Kidney epithelial cell (primary cell): ENCODE data around the gene ZNF77. TPM values are rescaled to one million over a fixed set of nuclear protein-coding genes. Genes with fewer than 3 reads are reported as not detected.

Experiments used
- DNase-seq: peaks from one replicate; pipeline ENCODE4 v3.0.0-alpha.2; 2010; ENCODE audit warnings: low read depth
- H3K27me3 ChIP-seq: 2 replicates; pipeline ENCODE4 v1.6.0; 2011; ENCODE audit warnings: low read length; ENCODE audit not compliant: control insufficient read depth, insufficient read depth
- H3K36me3 ChIP-seq: 2 replicates; pipeline ENCODE4 v1.5.1; 2011; ENCODE audit warnings: low read length; ENCODE audit not compliant: control insufficient read depth, insufficient read depth
- H3K4me3 ChIP-seq: 2 replicates; pipeline ENCODE4 v1.5.1; 2011; ENCODE audit warnings: low read depth, mild to moderate bottlenecking, control low read depth, low read length
- total RNA-seq: library from RNA; depleted of rRNA; stranded (reverse); fragments of >200 nt; gene quantifications from 2 replicates; pipeline ENCODE4 v1.2.3, GENCODE V29; 2015
- TF ChIP-seq, protein P1 (sequence below): IDR thresholded peaks from 2 replicates; pipeline ENCODE4 v1.5.1; 2011; ENCODE audit warnings: mild to moderate bottlenecking, moderate library complexity, low read length, control low read depth, inconsistent platforms; ENCODE audit not compliant: insufficient read depth, poor library complexity, severe bottlenecking

ZNF77 gene
- total RNA-seq, 1 donor from 2014 or later = 3.1 TPM

GRCh38 chr19:2960120-2960519, 15.3 kb upstream of the ZNF77 start:
- TF ChIP-seq, protein P1, sequence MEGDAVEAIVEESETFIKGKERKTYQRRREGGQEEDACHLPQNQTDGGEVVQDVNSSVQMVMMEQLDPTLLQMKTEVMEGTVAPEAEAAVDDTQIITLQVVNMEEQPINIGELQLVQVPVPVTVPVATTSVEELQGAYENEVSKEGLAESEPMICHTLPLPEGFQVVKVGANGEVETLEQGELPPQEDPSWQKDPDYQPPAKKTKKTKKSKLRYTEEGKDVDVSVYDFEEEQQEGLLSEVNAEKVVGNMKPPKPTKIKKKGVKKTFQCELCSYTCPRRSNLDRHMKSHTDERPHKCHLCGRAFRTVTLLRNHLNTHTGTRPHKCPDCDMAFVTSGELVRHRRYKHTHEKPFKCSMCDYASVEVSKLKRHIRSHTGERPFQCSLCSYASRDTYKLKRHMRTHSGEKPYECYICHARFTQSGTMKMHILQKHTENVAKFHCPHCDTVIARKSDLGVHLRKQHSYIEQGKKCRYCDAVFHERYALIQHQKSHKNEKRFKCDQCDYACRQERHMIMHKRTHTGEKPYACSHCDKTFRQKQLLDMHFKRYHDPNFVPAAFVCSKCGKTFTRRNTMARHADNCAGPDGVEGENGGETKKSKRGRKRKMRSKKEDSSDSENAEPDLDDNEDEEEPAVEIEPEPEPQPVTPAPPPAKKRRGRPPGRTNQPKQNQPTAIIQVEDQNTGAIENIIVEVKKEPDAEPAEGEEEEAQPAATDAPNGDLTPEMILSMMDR = no peak
- Histone ChIP-seq H3K4me3 (no peak overlapping the region), H3K27me3 (no peaks in the 10 kb centered on the region), H3K36me3 (no peaks in the 10 kb centered on the region)
- no peak for DNase-seq

DNA sequence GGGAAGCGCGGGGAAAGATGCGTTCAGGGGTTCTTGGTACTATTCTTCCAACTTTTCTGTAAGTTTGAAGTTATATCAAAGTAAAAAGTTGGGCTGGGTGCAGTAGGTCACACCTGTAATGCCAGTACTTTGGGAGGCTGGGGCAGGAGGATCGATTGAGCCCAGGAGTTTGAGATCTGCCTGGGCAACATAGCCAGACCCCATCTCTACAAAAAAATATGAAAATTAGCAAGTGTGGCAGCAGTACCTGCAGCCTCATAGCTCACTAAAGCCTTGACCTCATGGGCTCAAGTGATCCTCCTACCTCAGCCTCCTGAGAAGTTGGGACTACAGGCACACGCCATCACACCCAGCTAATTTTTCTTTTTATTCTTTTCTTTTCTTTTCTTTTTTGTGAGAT, 12.4 kb upstream of the ZNF77 start:
- H3K36me3 ChIP-seq = no peaks in the 10 kb centered on the region
- H3K4me3 ChIP-seq = no peak overlapping the region
- no peak for DNase-seq
- TF ChIP-seq, protein P1 = no peak
- H3K27me3 ChIP-seq = no peaks in the 10 kb centered on the region

DNA sequence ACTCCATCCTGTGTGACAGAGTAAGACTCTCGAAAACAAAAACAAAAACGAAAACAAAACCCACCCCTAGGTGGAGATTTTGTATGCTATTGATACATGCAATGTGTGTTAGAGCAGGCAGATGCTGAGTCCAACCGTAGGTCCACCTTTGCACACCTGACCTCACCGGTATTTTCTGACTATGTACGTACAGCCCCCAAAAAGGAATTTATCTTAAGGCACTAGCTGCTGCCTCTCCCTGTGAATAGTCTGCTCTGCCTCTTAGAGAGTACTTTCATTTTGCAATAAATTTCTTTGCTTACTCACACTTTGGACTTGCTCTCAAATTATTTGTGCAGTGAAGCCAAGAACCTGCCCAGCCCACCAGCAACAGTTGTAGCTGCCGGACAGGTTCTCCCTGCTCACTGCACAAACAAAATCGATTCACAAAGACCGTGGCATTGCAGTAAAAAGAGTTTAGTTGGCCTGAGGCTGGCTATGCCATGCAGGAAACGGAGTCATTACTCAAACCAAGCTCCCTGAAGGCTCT, 8.2 kb upstream of the ZNF77 start:
- Histone ChIP-seq H3K36me3 (no peaks in the 10 kb centered on the region), H3K4me3 (no peak overlapping the region), H3K27me3 (no peaks in the 10 kb centered on the region)
- TF ChIP-seq, protein P1 = no peak
- peak; percentile 31 for DNase-seq

DNA sequence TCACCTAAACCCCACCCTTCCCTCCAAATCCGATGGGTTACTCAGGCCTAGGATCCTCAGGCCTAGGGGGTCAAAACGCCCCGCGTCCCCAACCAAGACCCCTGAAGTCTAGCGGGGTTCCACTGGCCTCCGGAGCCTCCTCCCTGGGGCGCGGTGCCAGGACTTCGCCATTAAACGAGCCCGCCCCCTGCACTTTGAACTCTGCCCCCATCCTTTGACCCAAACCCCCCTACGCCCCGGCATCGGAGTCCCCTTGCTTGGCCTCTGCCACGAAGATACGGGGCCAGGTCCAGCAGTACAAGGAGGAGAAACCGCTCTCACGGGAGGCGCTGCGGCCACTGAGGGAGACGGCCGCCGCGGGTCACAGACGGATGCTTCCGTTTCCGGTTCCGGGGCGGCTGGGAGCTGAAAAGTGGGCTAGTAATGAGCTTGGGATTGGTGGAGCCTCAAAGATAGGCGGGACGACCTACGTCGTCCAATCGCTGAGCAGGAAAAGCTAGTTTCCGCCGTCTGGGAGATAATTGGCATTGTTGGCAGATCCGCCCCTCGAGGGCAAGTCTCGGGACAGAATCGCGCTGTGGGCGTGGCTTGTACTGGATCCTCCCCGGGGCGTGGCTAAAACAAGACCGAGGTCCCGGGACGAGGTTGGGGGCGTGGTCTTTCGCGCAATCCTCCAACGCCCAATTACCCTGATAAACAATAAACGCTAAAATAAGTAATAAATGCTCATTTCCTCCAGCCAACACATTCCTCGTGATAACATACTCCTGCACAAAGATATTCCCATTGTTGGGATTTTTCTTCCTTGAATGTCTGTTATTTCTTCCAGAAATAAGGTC, 5.7 kb upstream of the ZNF77 start:
- H3K27me3 ChIP-seq = no peaks in the 10 kb centered on the region
- peak; percentile 97 for DNase-seq
- peak overlapping the region; percentile 85 for H3K4me3 ChIP-seq
- TF ChIP-seq, protein P1 = no peak
- H3K36me3 ChIP-seq = no peaks in the 10 kb centered on the region

DNA sequence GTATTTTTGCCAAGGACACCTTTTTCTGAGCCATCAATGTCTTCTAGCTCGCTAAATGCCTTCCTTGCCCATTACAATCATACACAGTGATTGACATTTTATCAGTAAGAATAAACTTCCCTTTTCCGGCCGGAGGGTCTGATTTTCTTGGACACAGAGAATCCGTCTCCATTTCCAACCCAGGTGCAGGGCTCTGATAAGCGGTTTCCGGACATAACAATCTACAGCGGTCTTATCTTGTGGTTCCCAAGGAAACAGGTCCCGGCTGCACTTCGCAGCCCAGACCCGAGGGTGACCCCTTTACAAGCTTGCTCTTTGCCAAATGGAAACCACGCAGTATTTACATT, 5.1 kb upstream of the ZNF77 start:
- Histone ChIP-seq H3K4me3 (peak overlapping the region; percentile 85), H3K27me3 (no peaks in the 10 kb centered on the region), H3K36me3 (no peaks in the 10 kb centered on the region)
- TF ChIP-seq, protein P1 = no peak
- no peak for DNase-seq
